Lower leg skin (tissue), 3 donors: ENCODE data around the gene FOXP1.

Experiments used
- POLR2A ChIP-seq, 2 donors: fragments of 450-650 bp; IDR thresholded peaks; one replicate each; pipeline ENCODE4 v1.6.1; 2016 to 2017; ENCODE audit warnings: antibody characterized with exemption in 2 of 2, mild to moderate bottlenecking in 1 of 2, moderate library complexity in 1 of 2
- TF ChIP-seq, protein P1 (sequence below), 3 donors: fragments of 450-650 bp; IDR thresholded peaks; one replicate each; pipeline ENCODE4 v1.5.1; 2016; ENCODE audit warnings: antibody characterized with exemption in 3 of 3, mild to moderate bottlenecking in 3 of 3, moderate library complexity in 2 of 3

- TF ChIP-seq, protein P1, sequence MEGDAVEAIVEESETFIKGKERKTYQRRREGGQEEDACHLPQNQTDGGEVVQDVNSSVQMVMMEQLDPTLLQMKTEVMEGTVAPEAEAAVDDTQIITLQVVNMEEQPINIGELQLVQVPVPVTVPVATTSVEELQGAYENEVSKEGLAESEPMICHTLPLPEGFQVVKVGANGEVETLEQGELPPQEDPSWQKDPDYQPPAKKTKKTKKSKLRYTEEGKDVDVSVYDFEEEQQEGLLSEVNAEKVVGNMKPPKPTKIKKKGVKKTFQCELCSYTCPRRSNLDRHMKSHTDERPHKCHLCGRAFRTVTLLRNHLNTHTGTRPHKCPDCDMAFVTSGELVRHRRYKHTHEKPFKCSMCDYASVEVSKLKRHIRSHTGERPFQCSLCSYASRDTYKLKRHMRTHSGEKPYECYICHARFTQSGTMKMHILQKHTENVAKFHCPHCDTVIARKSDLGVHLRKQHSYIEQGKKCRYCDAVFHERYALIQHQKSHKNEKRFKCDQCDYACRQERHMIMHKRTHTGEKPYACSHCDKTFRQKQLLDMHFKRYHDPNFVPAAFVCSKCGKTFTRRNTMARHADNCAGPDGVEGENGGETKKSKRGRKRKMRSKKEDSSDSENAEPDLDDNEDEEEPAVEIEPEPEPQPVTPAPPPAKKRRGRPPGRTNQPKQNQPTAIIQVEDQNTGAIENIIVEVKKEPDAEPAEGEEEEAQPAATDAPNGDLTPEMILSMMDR (IDR thresholded peaks at IDR 0.05) = no peak
- TF ChIP-seq POLR2A (IDR thresholded peaks at IDR 0.05) = no peak
Measured at GRCh38 chr3:71533588-71533987, 49.9 kb downstream of the FOXP1 start.
